ENCODE data around the gene EYA4. TPM values are rescaled to one million over a fixed set of nuclear protein-coding genes. Genes with fewer than 3 reads are reported as not detected.

Gene EYA4
- 8.3 to 10.9 TPM (median 9.2 TPM) in 5 replicates for total RNA-seq (2022; extraction: Qiagen RNA extraction)

DNA sequence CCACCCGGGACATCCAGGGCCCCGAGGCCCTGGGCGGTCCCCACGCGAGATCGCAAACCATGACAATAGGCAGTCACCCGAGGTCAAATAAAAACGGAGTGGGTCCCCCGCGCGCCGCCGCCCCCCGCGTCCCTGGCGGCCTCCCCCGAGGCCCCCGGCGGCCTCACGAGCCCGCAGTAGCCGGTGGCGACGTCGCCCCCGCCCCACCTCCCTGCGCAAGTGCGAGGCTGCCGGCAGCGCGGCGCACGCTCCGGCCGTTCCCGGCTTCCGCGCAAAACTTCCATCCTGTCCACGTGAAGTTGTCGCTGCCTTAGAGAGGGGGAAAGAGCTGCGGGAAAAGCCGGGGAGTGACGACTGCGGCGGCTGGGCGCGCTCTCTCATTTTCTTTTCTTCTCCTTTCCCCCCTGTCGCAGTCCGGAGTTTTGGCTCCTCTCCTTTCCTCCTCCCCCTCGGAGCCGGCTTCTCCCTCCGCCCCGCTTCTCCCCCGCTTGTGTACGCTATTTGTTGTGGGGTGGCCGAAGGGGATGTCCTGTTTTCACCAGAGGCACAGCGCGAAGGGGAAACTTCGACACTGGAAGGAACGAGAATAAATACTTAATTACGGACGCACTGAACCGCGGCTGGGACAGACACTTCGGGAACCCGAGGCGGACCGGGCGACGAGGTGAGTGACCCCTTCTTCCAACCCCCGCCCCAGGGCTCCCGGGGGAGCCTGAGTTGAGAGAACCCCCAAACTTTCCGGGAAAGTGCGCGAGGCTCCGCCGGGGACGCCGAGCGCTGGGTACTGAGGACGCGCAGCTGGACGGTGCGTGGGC lies at the start of gene EYA4:
TSS of gene EYA4 (plus strand) at position 272 of the 815 bp plus-strand sequence. CDS start 33,424 bp downstream, outside the sequence.

